SK-N-SH (cell line): ENCODE measurements around the gene WDTC1. TPM values are rescaled to one million over a fixed set of nuclear protein-coding genes. Genes with fewer than 3 reads are reported as not detected.
A peak's percentile ranks its signal among the peaks of the same experiment; 100 is the strongest.

Source experiments
- CTCF ChIA-PET: fragments of 300-600, 350-600 bp; formaldehyde crosslinking; extraction: SDS; loops from one replicate; lab custom pipeline; 2021; lab: Yijun Ruan, JAX
- POLR2A ChIA-PET: fragments of 350-600 bp; sonication (Branson Sonifier 250); formaldehyde crosslinking; extraction: SDS; loops from one replicate; lab custom pipeline; 2020; ENCODE audit warnings: antibody characterized with exemption, inconsistent platforms; lab: Yijun Ruan, JAX
- DNase-seq: peaks from one replicate; pipeline ENCODE4 v3.0.0; 2012
- H2AFZ ChIP-seq: fragments of 200-600 bp; sonication (generic); 2 replicates; pipeline ENCODE4 v1.8.1; 2016; ENCODE audit warnings: antibody characterized with exemption, mild to moderate bottlenecking, low read depth
- H3F3A ChIP-seq: fragments of 200-600 bp; sonication (generic); replicated peaks from 2 replicates; pipeline ENCODE3; 2016; ENCODE audit warnings: antibody characterized with exemption, mild to moderate bottlenecking; ENCODE audit not compliant: insufficient read depth
- H3K27ac ChIP-seq, 2 experiments: fragments of 200-500 bp in 1 of 2; fragments of 200-600 bp in 1 of 2; sonication (Bioruptor generic) in 1 of 2; sonication (generic), shearing (Covaris generic) in 1 of 2; 2 replicates each; pipeline versions ENCODE4 v1.5.1 to v1.6.1; 2014 to 2016; ENCODE audit warnings: low read depth in 2 of 2, inconsistent platforms in 1 of 2, low read length in 1 of 2, mild to moderate bottlenecking in 1 of 2, mixed read lengths in 1 of 2
- H3K27me3 ChIP-seq: fragments of 200-600 bp; sonication (generic), shearing (Covaris generic); 2 replicates; pipeline ENCODE4 v1.6.1; 2016; ENCODE audit warnings: mixed run types; ENCODE audit not compliant: insufficient read depth
- H3K36me3 ChIP-seq, 2 experiments: fragments of 200-500 bp in 1 of 2; fragments of 200-600 bp in 1 of 2; sonication (Bioruptor generic) in 1 of 2; sonication (generic) in 1 of 2; replicated peaks in 1 of 2; 2 replicates each; pipeline versions ENCODE3 to v1.5.1; 2014 to 2016; ENCODE audit warnings: low read length in 1 of 2, mild to moderate bottlenecking in 1 of 2; ENCODE audit not compliant: insufficient read depth in 2 of 2, control insufficient read depth in 1 of 2
- H3K4me1 ChIP-seq, 2 experiments: fragments of 200-500 bp in 1 of 2; fragments of 200-600 bp in 1 of 2; sonication (Bioruptor generic) in 1 of 2; sonication (generic), shearing (Covaris generic) in 1 of 2; 2 replicates each; pipeline versions ENCODE4 v1.5.1 to v1.6.1; 2014 to 2016; ENCODE audit warnings: low read depth in 1 of 2, low read length in 1 of 2, mixed run types in 1 of 2; ENCODE audit not compliant: insufficient read depth in 2 of 2, control insufficient read depth in 1 of 2
- H3K4me2 ChIP-seq: fragments of 200-600 bp; sonication (generic), shearing (Covaris generic); 2 replicates; pipeline ENCODE4 v1.6.1; 2017; ENCODE audit warnings: mixed run types
- H3K4me3 ChIP-seq, 2 experiments: fragments of 200-500 bp in 1 of 2; fragments of 200-600 bp in 1 of 2; sonication (Bioruptor generic) in 1 of 2; sonication (generic), shearing (Covaris generic) in 1 of 2; 2 replicates each; pipeline versions ENCODE4 v1.5.1 to v1.8.1; 2014 to 2016; ENCODE audit warnings: low read depth in 2 of 2, inconsistent platforms in 1 of 2, low read length in 1 of 2, mild to moderate bottlenecking in 1 of 2, mixed read lengths in 1 of 2, moderate library complexity in 1 of 2
- H3K79me2 ChIP-seq: fragments of 200-600 bp; sonication (generic); 2 replicates; pipeline ENCODE4 v1.8.1; 2017; ENCODE audit warnings: mild to moderate bottlenecking; ENCODE audit not compliant: insufficient read depth
- H3K9ac ChIP-seq: fragments of 200-600 bp; sonication (generic); 2 replicates; pipeline ENCODE4 v1.6.1; 2017; ENCODE audit warnings: mixed run types
- H3K9me2 ChIP-seq: fragments of 200-600 bp; sonication (generic); 2 replicates; pipeline ENCODE4 v1.6.1; 2017; ENCODE audit warnings: mixed run types
- H3K9me3 ChIP-seq: fragments of 200-600 bp; sonication (generic); 2 replicates; pipeline ENCODE4 v1.6.1; 2017; ENCODE audit warnings: mixed run types, mild to moderate bottlenecking, moderate library complexity
- H4K20me1 ChIP-seq: fragments of 200-600 bp; sonication (generic); 2 replicates; pipeline ENCODE4 v1.6.1; 2017; ENCODE audit warnings: mild to moderate bottlenecking, mixed run types; ENCODE audit not compliant: insufficient read depth
- CHD2 ChIP-seq: fragments of 150-350 bp; IDR thresholded peaks from 2 replicates; pipeline ENCODE4 v1.6.1; 2018; ENCODE audit warnings: low read length; ENCODE audit not compliant: partially characterized antibody
- CTCF ChIP-seq: fragments of 200-600 bp; sonication (generic); IDR thresholded peaks from 2 replicates; pipeline ENCODE4 v1.6.1; 2017; ENCODE audit warnings: antibody characterized with exemption, mild to moderate bottlenecking, moderate library complexity
- ELF1 ChIP-seq: IDR thresholded peaks from 2 replicates; pipeline ENCODE4 v1.4.0; 2012
- EP300 ChIP-seq, 2 experiments: IDR thresholded peaks; 2 replicates each; pipeline versions ENCODE4 v1.4.0 to v1.6.1; 2012; ENCODE audit warnings: borderline replicate concordance in 1 of 2, low read depth in 1 of 2, low read length in 1 of 2
- EZH2phosphoT487 ChIP-seq: fragments of 200-600 bp; sonication (generic); IDR thresholded peaks from 2 replicates; pipeline ENCODE4 v1.6.1; 2017; ENCODE audit warnings: low read depth, mixed run types, mild to moderate bottlenecking, antibody characterized with exemption, moderate library complexity, borderline replicate concordance
- GABPA ChIP-seq: IDR thresholded peaks from 2 replicates; pipeline ENCODE4 v1.4.0; 2012; ENCODE audit warnings: low read depth, mild to moderate bottlenecking
- JUND ChIP-seq: IDR thresholded peaks from 2 replicates; pipeline ENCODE4 v1.4.0; 2012
- MEF2A ChIP-seq: IDR thresholded peaks from 2 replicates; pipeline ENCODE4 v1.4.0; 2012; ENCODE audit warnings: low read depth, borderline replicate concordance
- NFIC ChIP-seq: IDR thresholded peaks from 2 replicates; pipeline ENCODE4 v1.4.0; 2012; ENCODE audit warnings: borderline replicate concordance
- NRF1 ChIP-seq: IDR thresholded peaks from 2 replicates; pipeline ENCODE4 v1.6.1; 2012; ENCODE audit warnings: low read depth, mild to moderate bottlenecking, low read length
- RCOR1 ChIP-seq: fragments of 150-350 bp; IDR thresholded peaks from 2 replicates; pipeline ENCODE4 v1.6.1; 2017; ENCODE audit warnings: antibody characterized with exemption, low read length
- REST ChIP-seq: IDR thresholded peaks from 2 replicates; pipeline ENCODE4 v1.6.1; 2012; ENCODE audit warnings: mild to moderate bottlenecking, low read depth, low read length, moderate library complexity
- SMC3 ChIP-seq: IDR thresholded peaks from 2 replicates; pipeline ENCODE4 v1.6.1; 2012; ENCODE audit warnings: low read depth, low read length, improper control_type of control experiment
- WGBS: methylation state at CpG from one replicate; pipeline ENCODE4 v1.1.6; 2017; ENCODE audit warnings: low lambda C conversion rate; 5-methylcytosine and 5-hydroxymethylcytosine counted together
- polyA plus RNA-seq, 3 experiments: library from polyadenylated mRNA; depleted of rRNA; stranded (reverse); fragments of >200 nt; gene quantifications; 2 replicates each; pipeline ENCODE4 v1.2.3, GENCODE V29; 2012

Gene WDTC1
- polyA plus RNA-seq, 1 of the 3 experiments (the other 2 are of a cell fraction), result 12.0 TPM

- 78% methylated on average over 10 of the region's 10 CpGs for WGBS
- peaks cover 28 to 52% of the 10 kb centered on the region in 2 experiments for H3K4me1 ChIP-seq
- ChIA-PET CTCF (interaction anchor here (1.0 to 23.3 kb wide), 30 partner anchors 8 to 424 kb away, joined by 3 to 731 read pairs (median 6); partner anchors contain the start of genes CD164L2, FAM76A, GPR3 and MAP3K6), POLR2A (interaction anchor here (0.7 to 1.7 kb wide), 3 partner anchors 12 to 83 kb away, joined by 3 to 5 read pairs (median 3); partner anchors contain the start of gene MAP3K6)
- H3K9ac ChIP-seq, result no peak overlapping the region
- H2AFZ ChIP-seq, result no peak overlapping the region
- H3K27ac ChIP-seq, result peak overlapping the region in 1 of 2 experiments; percentile 99; a peak in 2 of 4 replicates
- H3K79me2 ChIP-seq, result no peaks in the 10 kb centered on the region
- no peaks in the 10 kb centered on the region for H3K9me2 ChIP-seq
- peaks cover 3 to 32% of the 10 kb centered on the region in 2 experiments for H3K36me3 ChIP-seq
- no peak for DNase-seq
- H3F3A ChIP-seq, result peaks cover 23% of the 10 kb centered on the region
- no peaks in the 10 kb centered on the region for H3K27me3 ChIP-seq
- H3K9me3 ChIP-seq, result no peaks in the 10 kb centered on the region
- no peak for TF ChIP-seq SMC3
- H3K4me3 ChIP-seq, result no peak overlapping the region
- no peak overlapping the region for H3K4me2 ChIP-seq
- H4K20me1 ChIP-seq, result no peaks in the 10 kb centered on the region
Observed at GRCh38 chr1:27301582-27302199, 67.3 kb downstream of the WDTC1 start.

GRCh38 chr1:27302612-27303011 lies 68.2 kb downstream of the WDTC1 start:
- TF ChIP-seq NFIC, result no peak
- no peak for TF ChIP-seq CTCF
- TF ChIP-seq GABPA, result no peak
- TF ChIP-seq MEF2A, result no peak
- TF ChIP-seq CHD2, result no peak
- no peak for TF ChIP-seq RCOR1
- TF ChIP-seq EZH2phosphoT487, result no peak
- TF ChIP-seq REST, result no peak
- no peak for TF ChIP-seq SMC3
- no peak for TF ChIP-seq NRF1
- no peak for TF ChIP-seq EP300 (IDR thresholded peaks at IDR 0.05; ENCODE audit: borderline replicate concordance in 1 of 2, low read depth in 1 of 2, low read length in 1 of 2)
- no peak for TF ChIP-seq ELF1
- no peak for TF ChIP-seq JUND
- Histone ChIP-seq H3K4me3 (no peak overlapping the region), H4K20me1 (no peaks in the 10 kb centered on the region), H3K9ac (no peak overlapping the region), H3K27me3 (no peaks in the 10 kb centered on the region), H3K4me1 (peaks cover 28 to 43% of the 10 kb centered on the region in 2 experiments), H3K4me2 (no peak overlapping the region), H3K9me3 (no peaks in the 10 kb centered on the region), H2AFZ (no peak overlapping the region), H3K79me2 (no peaks in the 10 kb centered on the region), H3K36me3 (peaks cover 3 to 27% of the 10 kb centered on the region in 2 experiments), H3K27ac (no peak overlapping the region), H3K9me2 (no peaks in the 10 kb centered on the region), H3F3A (peaks cover 23% of the 10 kb centered on the region)
- DNase-seq, result no peak
- ChIA-PET CTCF (interaction anchor here (1.0 to 23.3 kb wide), 11 partner anchors 18 to 367 kb away, joined by 3 to 731 read pairs (median 40); partner anchors contain the start of genes CD164L2, GPR3, MAP3K6 and TMEM222), POLR2A (interaction anchor here (1.3 kb wide), 1 partner anchor 64 kb away, joined by 3 read pairs; the partner anchor contains the start of gene MAP3K6)
- WGBS, result 90% methylated on average over 1 of the region's 2 CpGs
